ENCODE data around the gene EOMES.

DNA sequence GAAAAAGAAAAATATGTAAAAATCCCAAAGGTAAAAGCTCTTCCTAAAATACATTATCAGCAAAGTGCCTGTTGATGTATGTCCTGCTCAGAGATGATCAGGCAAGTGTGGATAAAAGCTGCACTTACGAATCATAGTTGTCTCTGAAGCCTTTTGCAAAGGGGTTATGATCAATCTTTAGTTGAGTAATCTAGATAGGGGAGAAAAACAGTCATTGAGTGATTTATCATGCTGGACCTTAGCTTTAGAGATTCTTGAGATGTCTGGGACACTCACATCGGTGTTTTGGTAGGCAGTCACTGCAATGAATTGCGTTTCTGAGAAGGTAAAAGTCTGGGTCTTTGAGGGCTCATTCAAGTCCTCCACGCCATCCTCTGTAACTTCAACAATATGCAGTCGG lies 3.7 kb downstream of the EOMES start:
- TF ChIP-seq, protein P1, sequence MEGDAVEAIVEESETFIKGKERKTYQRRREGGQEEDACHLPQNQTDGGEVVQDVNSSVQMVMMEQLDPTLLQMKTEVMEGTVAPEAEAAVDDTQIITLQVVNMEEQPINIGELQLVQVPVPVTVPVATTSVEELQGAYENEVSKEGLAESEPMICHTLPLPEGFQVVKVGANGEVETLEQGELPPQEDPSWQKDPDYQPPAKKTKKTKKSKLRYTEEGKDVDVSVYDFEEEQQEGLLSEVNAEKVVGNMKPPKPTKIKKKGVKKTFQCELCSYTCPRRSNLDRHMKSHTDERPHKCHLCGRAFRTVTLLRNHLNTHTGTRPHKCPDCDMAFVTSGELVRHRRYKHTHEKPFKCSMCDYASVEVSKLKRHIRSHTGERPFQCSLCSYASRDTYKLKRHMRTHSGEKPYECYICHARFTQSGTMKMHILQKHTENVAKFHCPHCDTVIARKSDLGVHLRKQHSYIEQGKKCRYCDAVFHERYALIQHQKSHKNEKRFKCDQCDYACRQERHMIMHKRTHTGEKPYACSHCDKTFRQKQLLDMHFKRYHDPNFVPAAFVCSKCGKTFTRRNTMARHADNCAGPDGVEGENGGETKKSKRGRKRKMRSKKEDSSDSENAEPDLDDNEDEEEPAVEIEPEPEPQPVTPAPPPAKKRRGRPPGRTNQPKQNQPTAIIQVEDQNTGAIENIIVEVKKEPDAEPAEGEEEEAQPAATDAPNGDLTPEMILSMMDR (IDR thresholded peaks at IDR 0.05; ENCODE audit: insufficient read depth, low read depth, low read length): no peak
- no peak for TF ChIP-seq EZH2 (IDR thresholded peaks at IDR 0.05; ENCODE audit: insufficient read depth, low read length)
